Natural killer cell (primary cell): ENCODE data around the gene DSC1. TPM values are rescaled to one million over a fixed set of nuclear protein-coding genes. Genes with fewer than 3 reads are reported as not detected.

Source experiments
- ATAC-seq, 3 donors: fragments of 150-1000 bp in 2 of 3; fragments of 200-7000 bp in 1 of 3; cut with Tn5 transposase; 1 replicate in 1 of 3; 2 replicates in 2 of 3; pipeline ENCODE4 v1.10.0; 2021; ENCODE audit warnings: mild to moderate bottlenecking in 2 of 3, moderate library complexity in 2 of 3
- DNase-seq, 2 donors: peaks; one replicate each; pipeline versions ENCODE4 v3.0.0 to v3.0.0-alpha.2; 2013 to 2021; ENCODE audit warnings: mixed read lengths in 1 of 2
- H3K27ac ChIP-seq: one replicate; pipeline ENCODE4 v1.5.1; 2013; ENCODE audit warnings: mild to moderate bottlenecking, low read length
- H3K27me3 ChIP-seq: one replicate; pipeline ENCODE4 v1.6.1; 2013; ENCODE audit warnings: low read length; ENCODE audit not compliant: control insufficient read depth, insufficient read depth
- H3K36me3 ChIP-seq: one replicate; pipeline ENCODE4 v1.6.1; 2013; ENCODE audit warnings: low read length; ENCODE audit not compliant: control insufficient read depth, insufficient read depth
- H3K4me1 ChIP-seq: one replicate; pipeline ENCODE4 v1.6.1; 2013; ENCODE audit warnings: low read length; ENCODE audit not compliant: control insufficient read depth, insufficient read depth
- H3K4me3 ChIP-seq: one replicate; pipeline ENCODE4 v1.5.1; 2013; ENCODE audit warnings: low read length
- H3K9me3 ChIP-seq: one replicate; pipeline ENCODE4 v1.6.1; 2013; ENCODE audit warnings: low read length; ENCODE audit not compliant: control insufficient read depth, insufficient read depth
- H3K27ac Mint-ChIP-seq, 2 donors: one replicate each; pipeline ENCODE4 v1.8.0; 2022; ENCODE audit warnings: mild to moderate bottlenecking in 2 of 2, mixed read lengths in 2 of 2, moderate library complexity in 1 of 2
- H3K27me3 Mint-ChIP-seq, 2 donors: one replicate each; pipeline ENCODE4 v1.8.0; 2022; ENCODE audit warnings: low read depth in 2 of 2, mixed read lengths in 2 of 2
- H3K36me3 Mint-ChIP-seq: one replicate; pipeline ENCODE4 v1.8.0; 2022; ENCODE audit warnings: mixed read lengths
- H3K4me1 Mint-ChIP-seq, 2 donors: one replicate each; pipeline ENCODE4 v1.8.0; 2022; ENCODE audit warnings: mixed read lengths in 2 of 2
- H3K4me3 Mint-ChIP-seq: one replicate; pipeline ENCODE4 v1.8.0; 2022; ENCODE audit warnings: mild to moderate bottlenecking, moderate library complexity, mixed read lengths
- H3K9me3 Mint-ChIP-seq, 2 donors: one replicate each; pipeline ENCODE4 v1.8.0; 2022; ENCODE audit warnings: mixed read lengths in 2 of 2
- CTCF ChIP-seq: fragments of 200-600 bp; IDR thresholded peaks from one replicate; pipeline ENCODE4 v1.8.0; 2022; ENCODE audit warnings: antibody characterized with exemption
- WGBS: methylation state at CpG from one replicate; pipeline ENCODE4 v1.1.7; 2013; ENCODE audit warnings: missing lambda C conversion rate; ENCODE audit not compliant: insufficient coverage; 5-methylcytosine and 5-hydroxymethylcytosine counted together
- intact Hi-C: fragments of 100-400 bp; cut with micrococcal nuclease; formaldehyde crosslinking; loops from one replicate; pipeline ENCODE4 v1.14.2; 2022
- total RNA-seq, 4 donors: library from RNA; stranded (reverse); fragments of 120-200 nt in 1 of 4; gene quantifications; one replicate each; pipeline versions ENCODE4 v1.2.3 to v1.2.4, GENCODE V29; 2013 to 2022

DSC1 gene, protein sequence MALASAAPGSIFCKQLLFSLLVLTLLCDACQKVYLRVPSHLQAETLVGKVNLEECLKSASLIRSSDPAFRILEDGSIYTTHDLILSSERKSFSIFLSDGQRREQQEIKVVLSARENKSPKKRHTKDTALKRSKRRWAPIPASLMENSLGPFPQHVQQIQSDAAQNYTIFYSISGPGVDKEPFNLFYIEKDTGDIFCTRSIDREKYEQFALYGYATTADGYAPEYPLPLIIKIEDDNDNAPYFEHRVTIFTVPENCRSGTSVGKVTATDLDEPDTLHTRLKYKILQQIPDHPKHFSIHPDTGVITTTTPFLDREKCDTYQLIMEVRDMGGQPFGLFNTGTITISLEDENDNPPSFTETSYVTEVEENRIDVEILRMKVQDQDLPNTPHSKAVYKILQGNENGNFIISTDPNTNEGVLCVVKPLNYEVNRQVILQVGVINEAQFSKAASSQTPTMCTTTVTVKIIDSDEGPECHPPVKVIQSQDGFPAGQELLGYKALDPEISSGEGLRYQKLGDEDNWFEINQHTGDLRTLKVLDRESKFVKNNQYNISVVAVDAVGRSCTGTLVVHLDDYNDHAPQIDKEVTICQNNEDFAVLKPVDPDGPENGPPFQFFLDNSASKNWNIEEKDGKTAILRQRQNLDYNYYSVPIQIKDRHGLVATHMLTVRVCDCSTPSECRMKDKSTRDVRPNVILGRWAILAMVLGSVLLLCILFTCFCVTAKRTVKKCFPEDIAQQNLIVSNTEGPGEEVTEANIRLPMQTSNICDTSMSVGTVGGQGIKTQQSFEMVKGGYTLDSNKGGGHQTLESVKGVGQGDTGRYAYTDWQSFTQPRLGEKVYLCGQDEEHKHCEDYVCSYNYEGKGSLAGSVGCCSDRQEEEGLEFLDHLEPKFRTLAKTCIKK
- under 1 TPM in 2 of 3 donors, not detected in 1; 0.05 to 0.50 TPM for total RNA-seq
- 0.05 TPM for total RNA-seq (2013)

GRCh38 chr18:31162825-31163435, at the start of gene DSC1:
Gene DSC1 (minus strand): TSS chr18:31162856. CDS start chr18:31162594, 262 bp downstream.
- Mint-ChIP-seq H3K4me1 (peaks cover 0 to 7% of the 10 kb centered on the region in 2 donors), H3K9me3 (peaks cover 2 to 3% of the 10 kb centered on the region in 2 donors), H3K27ac (no peak within 1 kb of the TSS), H3K4me3 (peak within 1 kb of the TSS; percentile 28), H3K27me3 (no peaks in the 10 kb centered on the region), H3K36me3 (no peaks in the 10 kb centered on the region)
- no peaks in the 10 kb centered on the region for H3K27me3 ChIP-seq
- no peak within 1 kb of the TSS for H3K27ac ChIP-seq
- ATAC-seq (peak in 2 of 3 donors; percentile 42 to 44), DNase-seq (peak in 1 of 2 donors; percentile 49)
- no peak within 1 kb of the TSS for H3K4me3 ChIP-seq
- intact Hi-C loops, result no loop called here
- H3K4me1 ChIP-seq, result peaks cover 7% of the 10 kb centered on the region
- H3K36me3 ChIP-seq, result no peaks in the 10 kb centered on the region
- TF ChIP-seq CTCF, result no peak
- no peaks in the 10 kb centered on the region for H3K9me3 ChIP-seq
- 44% methylated on average over 4 of the region's 5 CpGs for WGBS

- Mint-ChIP-seq H3K27me3 (no peaks in the 10 kb centered on the region), H3K9me3 (peaks cover 8 to 12% of the 10 kb centered on the region in 2 donors), H3K27ac (no peak overlapping the region), H3K36me3 (no peaks in the 10 kb centered on the region), H3K4me3 (no peak overlapping the region), H3K4me1 (no peaks in the 10 kb centered on the region)
- ATAC-seq, result no peak
- Histone ChIP-seq H3K9me3 (no peaks in the 10 kb centered on the region), H3K4me1 (no peaks in the 10 kb centered on the region), H3K4me3 (no peak overlapping the region), H3K27me3 (no peaks in the 10 kb centered on the region), H3K36me3 (no peaks in the 10 kb centered on the region), H3K27ac (no peak overlapping the region)
- intact Hi-C loops, result no loop called here
- no peak for DNase-seq
- TF ChIP-seq CTCF, result no peak
- 47% methylated on average over 1 of the region's 1 CpG for WGBS
Measured at GRCh38 chr18:31211047-31211446, 48.4 kb upstream of the DSC1 start.

DNA sequence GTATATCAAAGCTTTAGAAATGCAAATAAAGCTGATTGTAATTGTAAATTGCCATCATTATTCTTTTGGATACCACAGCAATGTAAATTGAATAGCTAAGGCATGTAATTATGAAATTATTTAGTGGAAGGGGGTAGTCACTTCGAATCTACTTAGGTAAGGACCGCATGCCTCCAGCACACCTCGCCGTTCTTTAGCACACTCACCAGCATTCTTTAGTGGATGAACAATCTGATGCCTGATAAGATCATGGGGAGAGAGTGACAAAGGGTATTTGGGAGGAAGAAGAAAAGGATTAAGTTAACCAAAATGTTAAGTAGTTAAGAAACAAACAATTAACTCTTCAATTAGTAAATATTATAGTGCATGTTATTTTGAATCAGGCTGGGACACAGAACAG, 46.4 kb upstream of the DSC1 start:
- intact Hi-C loops, result no loop called here
- H3K9me3 Mint-ChIP-seq, result peaks cover 7 to 8% of the 10 kb centered on the region in 2 donors
- ATAC-seq, result no peak
- no peak overlapping the region for H3K4me3 Mint-ChIP-seq
- DNase-seq, result no peak
- Histone ChIP-seq H3K36me3 (no peaks in the 10 kb centered on the region), H3K9me3 (no peaks in the 10 kb centered on the region), H3K27ac (no peak overlapping the region), H3K4me1 (no peaks in the 10 kb centered on the region), H3K4me3 (no peak overlapping the region), H3K27me3 (no peaks in the 10 kb centered on the region)
- no peaks in the 10 kb centered on the region for H3K36me3 Mint-ChIP-seq
- H3K27ac Mint-ChIP-seq, result no peak overlapping the region
- 95% methylated on average over 4 of the region's 4 CpGs for WGBS
- no peak for TF ChIP-seq CTCF
- H3K27me3 Mint-ChIP-seq, result no peaks in the 10 kb centered on the region
- no peaks in the 10 kb centered on the region for H3K4me1 Mint-ChIP-seq
